22Rv1 (cell line): ENCODE data around the gene OBP2A.

ENCODE experiments used
- CTCF ChIP-seq: fragments of 450-650 bp; IDR thresholded peaks from 2 replicates; pipeline ENCODE4 v1.5.1; 2017; ENCODE audit warnings: mild to moderate bottlenecking
- ZFX ChIP-seq: fragments of 450-650 bp; IDR thresholded peaks from 2 replicates; pipeline ENCODE4 v1.6.1; 2017; ENCODE audit warnings: antibody characterized with exemption, borderline replicate concordance

- TF ChIP-seq CTCF (no peak), ZFX (no peak)
Measured at GRCh38 chr9:135588371-135588770, 42.4 kb downstream of the OBP2A start.
